Keratinocyte (primary cell): ENCODE measurements around the gene RBFOX1. TPM values are rescaled to one million over a fixed set of nuclear protein-coding genes. Genes with fewer than 3 reads are reported as not detected.

Source experiments
- DNase-seq: peaks from one replicate; pipeline ENCODE4 v3.0.0-alpha.2; 2011; ENCODE audit warnings: low read depth, missing footprints, low spot score
- FAIRE-seq: peaks from 2 replicates; lab custom pipeline; 2011; peaks lifted over from hg19 to GRCh38; lab: Jason Lieb, UNC
- H2AFZ ChIP-seq: 2 replicates; pipeline ENCODE4 v1.6.0; 2012; ENCODE audit warnings: low read length, control low read depth, inconsistent platforms; ENCODE audit not compliant: control insufficient read depth
- H3K27ac ChIP-seq: 2 replicates; pipeline ENCODE4 v1.5.1; 2011; ENCODE audit warnings: low read length; ENCODE audit not compliant: control insufficient read depth, insufficient read depth
- H3K27me3 ChIP-seq: 3 replicates; pipeline ENCODE4 v1.6.0; 2011; ENCODE audit warnings: low read length; ENCODE audit not compliant: control insufficient read depth, insufficient read depth; ENCODE audit errors: extremely low read depth
- H3K36me3 ChIP-seq, 2 experiments: 2 replicates in 1 of 2; 3 replicates in 1 of 2; pipeline ENCODE4 v1.5.1; 2011; ENCODE audit warnings: low read length in 2 of 2, mild to moderate bottlenecking in 1 of 2; ENCODE audit not compliant: control insufficient read depth in 2 of 2, insufficient read depth in 2 of 2; ENCODE audit errors: extremely low read depth in 1 of 2
- H3K4me1 ChIP-seq: 3 replicates; pipeline ENCODE4 v1.5.1; 2011; ENCODE audit warnings: low read length; ENCODE audit not compliant: control insufficient read depth, insufficient read depth; ENCODE audit errors: extremely low read depth
- H3K4me2 ChIP-seq: 3 replicates; pipeline ENCODE4 v1.6.0; 2011; ENCODE audit warnings: low read depth, low read length; ENCODE audit not compliant: control insufficient read depth, insufficient read depth; ENCODE audit errors: extremely low read depth
- H3K4me3 ChIP-seq, 3 experiments: fragments of 200-600 bp in 1 of 3; sonication (generic) in 1 of 3; 2 replicates in 2 of 3; 3 replicates in 1 of 3; pipeline ENCODE4 v1.5.1; 2011 to 2016; ENCODE audit warnings: low read length in 3 of 3, mild to moderate bottlenecking in 3 of 3, control low read depth in 2 of 3, inconsistent platforms in 1 of 3, low read depth in 1 of 3, mixed read lengths in 1 of 3, mixed run types in 1 of 3, moderate library complexity in 1 of 3; ENCODE audit not compliant: control insufficient read depth in 2 of 3, insufficient read depth in 2 of 3; ENCODE audit errors: extremely low read depth in 1 of 3
- H3K79me2 ChIP-seq: 2 replicates; pipeline ENCODE4 v1.6.0; 2012; ENCODE audit warnings: low read length; ENCODE audit not compliant: control insufficient read depth, insufficient read depth
- H3K9ac ChIP-seq: 3 replicates; pipeline ENCODE4 v1.6.0; 2011; ENCODE audit warnings: low read length; ENCODE audit not compliant: control insufficient read depth, insufficient read depth; ENCODE audit errors: extremely low read depth
- H3K9me1 ChIP-seq: 3 replicates; pipeline ENCODE4 v1.6.0; 2011; ENCODE audit warnings: low read length; ENCODE audit not compliant: control insufficient read depth, insufficient read depth; ENCODE audit errors: extremely low read depth
- H3K9me3 ChIP-seq: 2 replicates; pipeline ENCODE4 v1.5.1; 2012; ENCODE audit warnings: low read depth, low read length; ENCODE audit not compliant: control insufficient read depth
- H4K20me1 ChIP-seq: 3 replicates; pipeline ENCODE4 v1.6.0; 2011; ENCODE audit warnings: low read length; ENCODE audit not compliant: control insufficient read depth, insufficient read depth; ENCODE audit errors: extremely low read depth
- CTCF ChIP-seq, 3 experiments: IDR thresholded peaks in 1 of 3; conservative IDR thresholded peaks in 1 of 3; optimal IDR thresholded peaks in 1 of 3; 2 replicates in 2 of 3; 3 replicates in 1 of 3; pipeline versions ENCODE3 to v1.5.1; 2011; ENCODE audit warnings: low read length in 3 of 3, mild to moderate bottlenecking in 3 of 3, moderate library complexity in 2 of 3, control low read depth in 1 of 3, inconsistent platforms in 1 of 3; ENCODE audit not compliant: insufficient read depth in 2 of 3; ENCODE audit errors: extremely low read depth in 1 of 3
- EZH2 ChIP-seq: IDR thresholded peaks from one replicate; pipeline ENCODE4 v1.6.1; 2012; ENCODE audit warnings: inconsistent platforms, mild to moderate bottlenecking, low read length, moderate library complexity
- dilution Hi-C: fragments of 300-500 bp; cut with MboI; formaldehyde crosslinking; loops from one replicate; pipeline ENCODE4 v1.7.0; 2020; ENCODE audit warnings: low sequenced_read_pairs; ENCODE audit not compliant: extremely low pct_ligation_motif_present
- polyA plus RNA-seq, 5 experiments: library from polyadenylated mRNA; depleted of rRNA in 3 of 5; stranded (reverse) in 3 of 5; stranded (forward) in 1 of 5; unstranded in 1 of 5; fragments of >200 nt; gene quantifications; 1 replicate in 1 of 5; 2 replicates in 3 of 5; 3 replicates in 1 of 5; pipeline versions ENCODE4 v1.2.1 to v1.2.3, GENCODE V29; 2011 to 2012; ENCODE audit warnings: missing spikeins in 2 of 5, low read depth in 1 of 5, low replicate concordance in 1 of 5

Gene RBFOX1
- polyA plus RNA-seq, 1 donor (not counting 4 experiments of a cell fraction or from before 2014, with no cell fraction given) = not detected

GRCh38 chr16:7397901-7398300 lies 65.3 kb downstream of the RBFOX1 start:
- no peak overlapping the region for H3K9ac ChIP-seq
- no peak overlapping the region for H3K4me3 ChIP-seq
- H4K20me1 ChIP-seq = no peaks in the 10 kb centered on the region
- H3K4me1 ChIP-seq = no peaks in the 10 kb centered on the region
- TF ChIP-seq EZH2 = no peak
- no peak for TF ChIP-seq CTCF (optimal IDR thresholded peaks at IDR 0.05 in 1 of 3, IDR thresholded peaks at IDR 0.05 in 1 of 3, conservative IDR thresholded peaks at IDR 0.05 in 1 of 3; ENCODE audit: extremely low read depth in 1 of 3, insufficient read depth in 2 of 3, low read length in 3 of 3)
- dilution Hi-C loops = no loop called here
- no peaks in the 10 kb centered on the region for H3K9me1 ChIP-seq
- FAIRE-seq (peak; percentile 23), DNase-seq (no peak)
- no peaks in the 10 kb centered on the region for H3K9me3 ChIP-seq
- H3K36me3 ChIP-seq = no peaks in the 10 kb centered on the region
- no peaks in the 10 kb centered on the region for H3K79me2 ChIP-seq
- peak overlapping the region; percentile 17 for H2AFZ ChIP-seq
- no peaks in the 10 kb centered on the region for H3K27me3 ChIP-seq
- H3K27ac ChIP-seq = no peak overlapping the region
- H3K4me2 ChIP-seq = no peak overlapping the region

GRCh38 chr16:7398536-7398935 lies 65.9 kb downstream of the RBFOX1 start:
- TF ChIP-seq CTCF (optimal IDR thresholded peaks at IDR 0.05 in 1 of 3, IDR thresholded peaks at IDR 0.05 in 1 of 3, conservative IDR thresholded peaks at IDR 0.05 in 1 of 3; ENCODE audit: extremely low read depth in 1 of 3, insufficient read depth in 2 of 3, low read length in 3 of 3) (no peak), EZH2 (no peak)
- DNase-seq = no peak
- H3K79me2 ChIP-seq = no peaks in the 10 kb centered on the region
- H3K4me2 ChIP-seq = no peak overlapping the region
- H3K27ac ChIP-seq = no peak overlapping the region
- no peaks in the 10 kb centered on the region for H3K9me1 ChIP-seq
- H3K9ac ChIP-seq = no peak overlapping the region
- H3K9me3 ChIP-seq = no peaks in the 10 kb centered on the region
- H3K27me3 ChIP-seq = no peaks in the 10 kb centered on the region
- dilution Hi-C loops = no loop called here
- H3K4me1 ChIP-seq = no peaks in the 10 kb centered on the region
- H3K36me3 ChIP-seq = no peaks in the 10 kb centered on the region
- H4K20me1 ChIP-seq = no peaks in the 10 kb centered on the region
- no peak overlapping the region for H3K4me3 ChIP-seq
- H2AFZ ChIP-seq = no peak overlapping the region
- no peak for FAIRE-seq
